ENCODE results near the gene CTBS.

The CTBS gene, protein sequence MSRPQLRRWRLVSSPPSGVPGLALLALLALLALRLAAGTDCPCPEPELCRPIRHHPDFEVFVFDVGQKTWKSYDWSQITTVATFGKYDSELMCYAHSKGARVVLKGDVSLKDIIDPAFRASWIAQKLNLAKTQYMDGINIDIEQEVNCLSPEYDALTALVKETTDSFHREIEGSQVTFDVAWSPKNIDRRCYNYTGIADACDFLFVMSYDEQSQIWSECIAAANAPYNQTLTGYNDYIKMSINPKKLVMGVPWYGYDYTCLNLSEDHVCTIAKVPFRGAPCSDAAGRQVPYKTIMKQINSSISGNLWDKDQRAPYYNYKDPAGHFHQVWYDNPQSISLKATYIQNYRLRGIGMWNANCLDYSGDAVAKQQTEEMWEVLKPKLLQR

DNA sequence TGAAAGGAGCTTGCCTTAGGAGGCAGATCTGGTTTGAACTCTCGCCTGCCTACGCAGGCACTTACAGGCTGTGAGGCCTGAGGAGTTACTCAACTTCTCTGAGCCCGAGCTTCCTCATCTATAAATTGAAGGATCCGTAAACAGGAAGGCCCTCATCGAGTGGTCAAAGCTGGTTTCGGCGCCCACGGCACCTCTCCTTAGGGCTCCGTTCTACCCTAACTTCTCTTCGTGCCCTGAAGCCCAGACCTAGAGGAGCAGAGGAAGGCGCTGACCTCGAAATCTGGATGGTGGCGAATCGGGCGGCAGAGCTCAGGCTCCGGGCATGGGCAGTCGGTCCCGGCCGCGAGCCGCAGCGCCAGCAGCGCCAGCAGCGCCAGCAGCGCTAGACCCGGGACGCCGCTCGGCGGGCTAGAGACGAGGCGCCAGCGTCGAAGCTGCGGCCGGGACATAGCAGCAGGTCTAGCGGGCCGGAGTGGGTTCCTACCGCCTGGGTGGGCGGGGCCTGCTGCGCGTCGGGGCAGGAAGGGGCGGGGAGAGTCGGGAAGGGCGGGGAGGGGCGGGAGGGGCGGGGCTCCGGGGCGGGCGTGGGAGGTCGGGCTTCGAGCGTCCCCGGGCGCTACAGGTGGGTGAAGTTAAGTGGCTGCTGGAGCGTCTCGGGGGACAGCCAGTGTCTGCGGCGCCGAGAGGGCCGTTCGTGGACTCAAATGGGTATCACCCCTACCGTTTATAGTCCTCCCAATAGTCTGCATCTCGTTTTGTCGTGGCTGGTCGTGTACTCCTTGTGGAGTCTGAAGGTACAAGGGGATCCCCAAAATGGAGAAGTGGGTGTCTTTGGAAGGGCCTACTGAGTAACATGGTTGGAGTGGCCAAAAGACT lies at the start of gene CTBS:
CTBS (minus strand) TSS at position 474 of the 876 bp plus-strand sequence; CDS start at position 449, 25 bp downstream.
- peaks cover 28% of the 10 kb centered on the region for H3K4me1 ChIP-seq (ENCODE audit: insufficient read depth, low read length)
- H3K4me3 ChIP-seq (ENCODE audit: low read depth in 1 of 2, low read length in 2 of 2): peak within 1 kb of the TSS; percentile 63 to 76
- H2AFZ ChIP-seq (ENCODE audit: low read depth, low read length): peak within 1 kb of the TSS; percentile 82
- no peaks in the 10 kb centered on the region for H3K27me3 ChIP-seq (ENCODE audit: insufficient read depth, low read length, poor library complexity)
- peak within 1 kb of the TSS; percentile 82 for H3K9ac ChIP-seq (ENCODE audit: low read depth, low read length)
- H3K79me2 ChIP-seq (ENCODE audit: insufficient read depth, low read length): peaks cover 22% of the 10 kb centered on the region
- peaks cover 6% of the 10 kb centered on the region for H3K36me3 ChIP-seq (ENCODE audit: insufficient read depth, low read length)
- TF ChIP-seq, protein P1, sequence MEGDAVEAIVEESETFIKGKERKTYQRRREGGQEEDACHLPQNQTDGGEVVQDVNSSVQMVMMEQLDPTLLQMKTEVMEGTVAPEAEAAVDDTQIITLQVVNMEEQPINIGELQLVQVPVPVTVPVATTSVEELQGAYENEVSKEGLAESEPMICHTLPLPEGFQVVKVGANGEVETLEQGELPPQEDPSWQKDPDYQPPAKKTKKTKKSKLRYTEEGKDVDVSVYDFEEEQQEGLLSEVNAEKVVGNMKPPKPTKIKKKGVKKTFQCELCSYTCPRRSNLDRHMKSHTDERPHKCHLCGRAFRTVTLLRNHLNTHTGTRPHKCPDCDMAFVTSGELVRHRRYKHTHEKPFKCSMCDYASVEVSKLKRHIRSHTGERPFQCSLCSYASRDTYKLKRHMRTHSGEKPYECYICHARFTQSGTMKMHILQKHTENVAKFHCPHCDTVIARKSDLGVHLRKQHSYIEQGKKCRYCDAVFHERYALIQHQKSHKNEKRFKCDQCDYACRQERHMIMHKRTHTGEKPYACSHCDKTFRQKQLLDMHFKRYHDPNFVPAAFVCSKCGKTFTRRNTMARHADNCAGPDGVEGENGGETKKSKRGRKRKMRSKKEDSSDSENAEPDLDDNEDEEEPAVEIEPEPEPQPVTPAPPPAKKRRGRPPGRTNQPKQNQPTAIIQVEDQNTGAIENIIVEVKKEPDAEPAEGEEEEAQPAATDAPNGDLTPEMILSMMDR (IDR thresholded peaks at IDR 0.05; ENCODE audit: borderline replicate concordance, extremely low read depth, low read length, poor library complexity, severe bottlenecking): no peak
- TF ChIP-seq EZH2 (IDR thresholded peaks at IDR 0.05; ENCODE audit: borderline replicate concordance, low read depth, low read length, severe bottlenecking): no peak
- peak; percentile 90 for ATAC-seq (ENCODE audit: insufficient read depth, low read depth)
- no peaks in the 10 kb centered on the region for H4K20me1 ChIP-seq (ENCODE audit: insufficient read depth, low read length)
- peak within 1 kb of the TSS; percentile 86 for H3K27ac ChIP-seq (ENCODE audit: low read length)
- H3K9me3 ChIP-seq (ENCODE audit: insufficient read depth, low read length, severe bottlenecking): no peaks in the 10 kb centered on the region
- peak; percentile 82 for DNase-seq
- peak within 1 kb of the TSS; percentile 75 for H3K4me2 ChIP-seq (ENCODE audit: insufficient read depth, low read length)

DNA sequence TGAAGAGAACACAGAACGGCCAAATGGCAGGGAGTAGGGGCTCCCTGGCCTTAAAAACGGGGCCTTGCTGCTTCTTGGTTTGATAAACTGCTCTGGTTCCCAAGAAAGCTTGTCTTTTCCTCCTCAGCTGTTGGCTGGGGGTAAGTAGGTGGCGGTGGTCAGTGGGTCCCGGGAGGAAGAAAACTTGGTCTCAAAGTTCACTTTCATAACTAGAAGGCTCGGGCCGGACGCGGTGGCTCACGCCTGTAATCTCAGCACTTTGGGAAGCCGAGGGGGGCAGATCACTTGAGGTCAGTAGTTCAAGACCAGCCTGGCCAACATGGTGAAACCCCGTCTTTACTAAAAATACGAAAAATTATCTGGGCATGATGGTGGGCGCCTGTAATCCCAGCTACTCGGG lies 47.3 kb upstream of the CTBS start:
- Histone ChIP-seq H4K20me1 (ENCODE audit: insufficient read depth, low read length) (no peaks in the 10 kb centered on the region), H3K4me1 (ENCODE audit: insufficient read depth, low read length) (peaks cover 10% of the 10 kb centered on the region; the same call in 1 of the 2 replicates), H3K36me3 (ENCODE audit: insufficient read depth, low read length) (no peaks in the 10 kb centered on the region), H3K4me2 (ENCODE audit: insufficient read depth, low read length) (no peak overlapping the region), H3K4me3 (ENCODE audit: low read depth in 1 of 2, low read length in 2 of 2) (no peak overlapping the region), H2AFZ (ENCODE audit: low read depth, low read length) (no peak overlapping the region; the same call in 1 of the 2 replicates), H3K27ac (ENCODE audit: low read length) (no peak overlapping the region), H3K27me3 (ENCODE audit: insufficient read depth, low read length, poor library complexity) (no peaks in the 10 kb centered on the region), H3K9ac (ENCODE audit: low read depth, low read length) (no peak overlapping the region), H3K9me3 (ENCODE audit: insufficient read depth, low read length, severe bottlenecking) (no peaks in the 10 kb centered on the region), H3K79me2 (ENCODE audit: insufficient read depth, low read length) (no peaks in the 10 kb centered on the region)
- DNase-seq (no peak), ATAC-seq (ENCODE audit: insufficient read depth, low read depth) (no peak)
- no peak for TF ChIP-seq EZH2 (IDR thresholded peaks at IDR 0.05; ENCODE audit: borderline replicate concordance, low read depth, low read length, severe bottlenecking)
- TF ChIP-seq, protein P1 (IDR thresholded peaks at IDR 0.05; ENCODE audit: borderline replicate concordance, extremely low read depth, low read length, poor library complexity, severe bottlenecking): no peak

DNA sequence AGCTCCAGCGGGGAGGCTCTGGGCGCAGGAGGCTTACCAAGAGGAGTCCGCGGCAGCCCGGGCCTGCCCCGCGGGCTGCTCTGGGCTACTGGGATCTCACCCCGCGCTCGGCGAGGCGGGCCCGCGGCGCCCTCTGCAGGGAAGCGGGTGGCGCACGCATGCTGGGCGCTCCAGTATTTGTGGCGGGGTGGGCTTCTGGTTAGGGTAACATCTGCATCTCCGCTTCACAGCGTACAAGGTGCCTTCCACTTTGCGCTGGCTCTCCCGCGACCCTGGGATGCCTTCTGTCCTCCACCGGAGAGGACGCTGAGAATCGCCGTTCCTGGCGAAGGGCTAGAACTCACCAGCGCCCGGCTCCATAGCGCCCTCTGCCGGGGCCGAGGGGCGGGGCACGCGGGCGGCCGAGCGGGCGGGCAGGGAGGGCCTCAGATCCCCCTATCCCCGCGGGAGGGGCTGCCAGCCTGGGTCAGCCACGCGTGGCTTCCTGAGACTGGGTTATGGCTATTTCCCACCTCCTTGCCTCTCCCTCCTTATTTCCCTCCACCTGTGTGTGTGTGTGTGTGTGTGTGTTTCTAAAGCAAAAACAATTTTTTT lies 46.6 kb upstream of the CTBS start:
- no peaks in the 10 kb centered on the region for H3K9me3 ChIP-seq (ENCODE audit: insufficient read depth, low read length, severe bottlenecking)
- DNase-seq (peak; percentile 83), ATAC-seq (ENCODE audit: insufficient read depth, low read depth) (peak; percentile 94)
- H3K36me3 ChIP-seq (ENCODE audit: insufficient read depth, low read length): no peaks in the 10 kb centered on the region
- H3K4me2 ChIP-seq (ENCODE audit: insufficient read depth, low read length): peak overlapping the region; percentile 94
- peak overlapping the region; percentile 72 for H3K27ac ChIP-seq (ENCODE audit: low read length)
- H3K79me2 ChIP-seq (ENCODE audit: insufficient read depth, low read length): no peaks in the 10 kb centered on the region
- H3K27me3 ChIP-seq (ENCODE audit: insufficient read depth, low read length, poor library complexity): no peaks in the 10 kb centered on the region
- peak overlapping the region; percentile 67 for H3K9ac ChIP-seq (ENCODE audit: low read depth, low read length)
- peak overlapping the region; percentile 40 to 82; a peak in 3 of 4 replicates for H3K4me3 ChIP-seq (ENCODE audit: low read depth in 1 of 2, low read length in 2 of 2)
- H4K20me1 ChIP-seq (ENCODE audit: insufficient read depth, low read length): no peaks in the 10 kb centered on the region
- TF ChIP-seq, protein P1 (IDR thresholded peaks at IDR 0.05; ENCODE audit: borderline replicate concordance, extremely low read depth, low read length, poor library complexity, severe bottlenecking): peak; percentile 84
- TF ChIP-seq EZH2 (IDR thresholded peaks at IDR 0.05; ENCODE audit: borderline replicate concordance, low read depth, low read length, severe bottlenecking): no peak
- peaks cover 10% of the 10 kb centered on the region; the same call in 1 of the 2 replicates for H3K4me1 ChIP-seq (ENCODE audit: insufficient read depth, low read length)
- peak overlapping the region; percentile 97 for H2AFZ ChIP-seq (ENCODE audit: low read depth, low read length)

Data from DND-41 (cell line).